ENCODE measurements around the gene RPAP2.

- no peak for TF ChIP-seq ESRRA (IDR thresholded peaks at IDR 0.05; ENCODE audit: borderline replicate concordance, low read length)
- TF ChIP-seq POLR2A (IDR thresholded peaks at IDR 0.05; ENCODE audit: low read length) = no peak
These were observed 11.3 kb downstream of the RPAP2 start for GRCh38 chr1:92310185-92310597.
